Panc1 (cell line): Measurements from ENCODE around the gene SPDYE2.
"Not testable (repeated sequence)": the region's sequence is repeated elsewhere in the genome, so short reads cannot be mapped to it uniquely, and the experiment has no call there.

Source experiments
- POLR2AphosphoS5 ChIP-seq: IDR thresholded peaks from 2 replicates; pipeline ENCODE4 v1.6.1; 2012; ENCODE audit warnings: mild to moderate bottlenecking, low read depth, low read length, moderate library complexity
- SIN3A ChIP-seq: IDR thresholded peaks from 2 replicates; pipeline ENCODE4 v1.6.1; 2012; ENCODE audit warnings: low read depth, mild to moderate bottlenecking, low read length, moderate library complexity, borderline replicate concordance; ENCODE audit not compliant: insufficient read depth
- TF ChIP-seq, protein P1 (sequence below): fragments of 450-650 bp; IDR thresholded peaks from 2 replicates; pipeline ENCODE4 v1.5.1; 2017; ENCODE audit warnings: mild to moderate bottlenecking

DNA sequence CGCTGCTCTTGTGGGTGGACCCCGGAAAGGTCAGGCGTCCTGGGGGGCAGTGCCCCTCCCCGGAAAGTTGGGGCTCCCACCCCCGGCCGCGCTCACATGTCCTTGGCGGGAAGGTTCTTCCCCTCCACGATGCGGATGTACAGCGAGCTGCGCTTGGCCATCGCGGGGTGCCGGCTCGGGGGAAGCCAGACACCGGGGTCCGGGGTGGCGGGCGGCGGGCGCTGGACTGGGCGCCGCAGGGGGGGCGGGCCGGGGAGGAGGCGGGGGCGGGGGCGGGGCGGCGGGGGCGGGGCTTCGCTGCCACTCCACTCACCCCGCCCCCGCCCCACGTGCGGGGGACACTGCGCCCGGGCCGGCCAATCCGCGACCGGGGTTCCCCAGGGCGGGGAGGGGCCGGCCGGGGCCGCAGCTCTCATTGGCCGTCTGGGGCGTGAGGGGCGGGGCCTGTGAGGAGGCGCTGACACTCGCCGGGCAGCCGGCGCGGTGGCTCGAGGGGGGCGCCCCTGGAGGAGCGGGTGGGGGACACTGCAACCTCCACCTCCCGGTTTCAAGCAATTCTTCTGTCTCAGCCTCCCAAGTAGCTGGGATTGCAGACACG is 33.4 kb upstream of the SPDYE2 start, which contains the start of gene RASA4B:
- TF ChIP-seq, protein P1, sequence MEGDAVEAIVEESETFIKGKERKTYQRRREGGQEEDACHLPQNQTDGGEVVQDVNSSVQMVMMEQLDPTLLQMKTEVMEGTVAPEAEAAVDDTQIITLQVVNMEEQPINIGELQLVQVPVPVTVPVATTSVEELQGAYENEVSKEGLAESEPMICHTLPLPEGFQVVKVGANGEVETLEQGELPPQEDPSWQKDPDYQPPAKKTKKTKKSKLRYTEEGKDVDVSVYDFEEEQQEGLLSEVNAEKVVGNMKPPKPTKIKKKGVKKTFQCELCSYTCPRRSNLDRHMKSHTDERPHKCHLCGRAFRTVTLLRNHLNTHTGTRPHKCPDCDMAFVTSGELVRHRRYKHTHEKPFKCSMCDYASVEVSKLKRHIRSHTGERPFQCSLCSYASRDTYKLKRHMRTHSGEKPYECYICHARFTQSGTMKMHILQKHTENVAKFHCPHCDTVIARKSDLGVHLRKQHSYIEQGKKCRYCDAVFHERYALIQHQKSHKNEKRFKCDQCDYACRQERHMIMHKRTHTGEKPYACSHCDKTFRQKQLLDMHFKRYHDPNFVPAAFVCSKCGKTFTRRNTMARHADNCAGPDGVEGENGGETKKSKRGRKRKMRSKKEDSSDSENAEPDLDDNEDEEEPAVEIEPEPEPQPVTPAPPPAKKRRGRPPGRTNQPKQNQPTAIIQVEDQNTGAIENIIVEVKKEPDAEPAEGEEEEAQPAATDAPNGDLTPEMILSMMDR = not testable (repeated sequence)
- TF ChIP-seq SIN3A, POLR2AphosphoS5: not testable (repeated sequence)
